ENCODE results near the gene TF.

- TF ChIP-seq CTCF (IDR thresholded peaks at IDR 0.05) (no peak), POLR2A (IDR thresholded peaks at IDR 0.05) (no peak)
These were observed 10.8 kb downstream of the TF start for GRCh38 chr3:133756716-133757694.
